Heart right ventricle (tissue), 16 donors: Measurements from ENCODE around the gene NKD1. TPM values are rescaled to one million over a fixed set of nuclear protein-coding genes. Genes with fewer than 3 reads are reported as not detected.

Source experiments
- ATAC-seq, 8 donors: fragments of 200-7000 bp; cut with Tn5 transposase; one replicate each; pipeline ENCODE4 v1.9.1; 2020; ENCODE audit warnings: mild to moderate bottlenecking in 8 of 8, moderate library complexity in 8 of 8, moderate number of reproducible peaks in 1 of 8
- DNase-seq, 2 donors: peaks; one replicate each; pipeline ENCODE4 v3.0.0-alpha.2; 2020
- H3K27ac ChIP-seq, 10 donors: fragments of 200-600 bp; sonication (generic) in 2 of 10; one replicate each; pipeline versions ENCODE4 v1.5.0 to v1.8.0; 2020 to 2022; ENCODE audit warnings: mild to moderate bottlenecking in 3 of 10
- H3K27me3 ChIP-seq, 7 donors: fragments of 200-600 bp; one replicate each; pipeline ENCODE4 v1.8.0; 2021 to 2022; ENCODE audit warnings: mild to moderate bottlenecking in 2 of 7
- H3K36me3 ChIP-seq, 9 donors: fragments of 200-600 bp; sonication (generic) in 1 of 9; one replicate each; pipeline versions ENCODE4 v1.5.0 to v1.8.0; 2020 to 2022; ENCODE audit warnings: mild to moderate bottlenecking in 2 of 9
- H3K4me1 ChIP-seq, 9 donors: fragments of 200-600 bp; sonication (generic) in 1 of 9; one replicate each; pipeline versions ENCODE4 v1.5.0 to v1.8.0; 2020 to 2022; ENCODE audit warnings: mild to moderate bottlenecking in 4 of 9
- H3K4me3 ChIP-seq, 10 donors: fragments of 200-600 bp; sonication (generic) in 2 of 10; one replicate each; pipeline versions ENCODE4 v1.5.0 to v1.8.0; 2020 to 2022; ENCODE audit warnings: mild to moderate bottlenecking in 7 of 10, moderate library complexity in 2 of 10
- H3K9me3 ChIP-seq, 11 donors: fragments of 200-600 bp in 10 of 11; sonication (generic) in 2 of 11; one replicate each; pipeline versions ENCODE4 v1.5.0 to v1.8.0; 2013 to 2022; ENCODE audit warnings: mild to moderate bottlenecking in 2 of 11, control low read depth in 1 of 11, moderate library complexity in 1 of 11
- WGBS, 2 donors: extraction: QIAGEN DNeasy Blood & Tissue Kit; methylation state at CpG; one replicate each; pipeline ENCODE4 v1.1.7; 2013; ENCODE audit warnings: inconsistent platforms in 1 of 2; 5-methylcytosine and 5-hydroxymethylcytosine counted together
- intact Hi-C, 10 donors: fragments of 100-400 bp; cut with DNase I; formaldehyde crosslinking; loops; one replicate each; pipeline versions ENCODE4 v1.11.1 to v1.14.2; 2022
- polyA plus RNA-seq, 2 donors: library from polyadenylated mRNA; stranded (reverse); fragments of 200-250 nt; gene quantifications; one replicate each; pipeline ENCODE4 v1.2.3, GENCODE V29; 2013
- total RNA-seq, 10 donors: library from RNA; stranded (reverse); fragmentation: NEBNext Ultra II Directional in 3 of 10; extraction: Animal tissue kit (Norgen Biotek cat#: 25700) in 3 of 10; gene quantifications; one replicate each; pipeline versions ENCODE4 v1.2.1 to v1.2.4, GENCODE V29; 2021 to 2023
- TF ChIP-seq, protein P1 (sequence below), 9 donors: fragments of 200-600 bp; sonication (generic) in 2 of 9; IDR thresholded peaks; one replicate each; pipeline versions ENCODE4 v1.5.0 to v1.8.0; 2021 to 2022; ENCODE audit warnings: antibody characterized with exemption in 9 of 9, mild to moderate bottlenecking in 5 of 9, moderate library complexity in 1 of 9
- donor health status: Arrhythmogenic right ventricular cardiomyopathy.
- donor health status: ischemic (EF 13 %, LVEDD 7.1; RV severe dilation, severe dysfunction).
- donor health status: healthy with polysubstance abuse.
- donor health status: DM: no; HTN: yes; CAD: no.
- donor health status: DM: no; HTN: no; CAD: no.
- donor health status: ischemic (EF 25% LVEDD 6.9; RV normal size, moderate dysfunction).
- donor health status: ischemic (EF 25% LVEDD 5.7; RV mildly dilated, moderate dysfunction).
- donor health status: healthy.
- donor health status: DM: yes; HTN: yes; CAD: no.
- donor health status: Ischemic cardiomyopathy.
- donor health status: ischemic (EF 35%, LVEDD 5.7; RV mildly dilated, moderate dysfunction).
- donor health status: nonischemic (EF 11% LVEDD 7.7; RV severe dilation, severe dysfunction).
- donor health status: DM: yes; HTN: yes; CAD: no.
- donor health status: PGD.
- donor health status: ischemic (EF 29% LVEDD 5.4; RV normal size, mild dysfunction).
- donor health status: nonischemic (EF 23%, LVEDD 6.1; RV moderate dilation, normal function).

The NKD1 gene
- total and polyA plus RNA-seq, 12 donors: 0.22 to 1.1 (median 0.42) TPM

DNA sequence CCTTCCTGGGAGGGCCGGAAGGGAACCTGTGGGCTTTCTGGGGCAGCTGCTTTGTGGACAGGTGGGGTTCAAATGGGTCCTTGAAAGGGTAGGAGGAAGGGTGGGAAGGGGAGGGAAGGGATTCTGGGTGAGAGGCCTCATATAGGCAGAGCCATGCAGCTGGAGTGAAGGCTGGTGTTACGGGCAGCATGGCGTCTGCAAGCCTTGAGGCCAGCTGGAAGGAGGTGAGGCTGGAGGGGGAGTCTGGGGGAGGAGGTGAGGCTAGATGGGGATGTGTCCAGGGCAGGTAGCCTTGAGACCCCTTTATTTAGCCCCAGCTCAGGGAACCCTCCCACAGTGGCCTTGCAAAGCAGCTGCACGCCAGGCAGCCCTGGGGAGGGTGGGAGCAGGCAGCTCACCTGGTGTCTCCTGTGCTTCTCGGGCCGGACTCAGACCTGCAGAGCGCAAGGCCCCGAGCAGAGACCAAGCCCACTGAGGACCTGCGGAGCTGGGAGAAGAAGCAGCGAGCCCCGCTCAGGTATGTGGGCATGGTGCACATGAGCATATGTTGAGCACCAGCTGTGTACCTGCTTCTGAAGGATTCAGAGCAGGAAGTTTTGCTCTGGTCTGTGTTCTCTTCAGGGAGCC is 82.3 kb downstream of the NKD1 start:
- WGBS, 2 donors: 92 to 94% methylated on average over 11 of the region's 11 CpGs
- Histone ChIP-seq H3K4me1 (peaks cover 0 to 13% (median 10%) of the 10 kb centered on the region in 9 donors), H3K36me3 (no peaks in the 10 kb centered on the region), H3K4me3 (no peak overlapping the region), H3K9me3 (no peaks in the 10 kb centered on the region), H3K27ac (no peak overlapping the region), H3K27me3 (no peaks in the 10 kb centered on the region)
- intact Hi-C loops: no loop called here
- ATAC-seq (no peak), DNase-seq (no peak)
- TF ChIP-seq, protein P1, sequence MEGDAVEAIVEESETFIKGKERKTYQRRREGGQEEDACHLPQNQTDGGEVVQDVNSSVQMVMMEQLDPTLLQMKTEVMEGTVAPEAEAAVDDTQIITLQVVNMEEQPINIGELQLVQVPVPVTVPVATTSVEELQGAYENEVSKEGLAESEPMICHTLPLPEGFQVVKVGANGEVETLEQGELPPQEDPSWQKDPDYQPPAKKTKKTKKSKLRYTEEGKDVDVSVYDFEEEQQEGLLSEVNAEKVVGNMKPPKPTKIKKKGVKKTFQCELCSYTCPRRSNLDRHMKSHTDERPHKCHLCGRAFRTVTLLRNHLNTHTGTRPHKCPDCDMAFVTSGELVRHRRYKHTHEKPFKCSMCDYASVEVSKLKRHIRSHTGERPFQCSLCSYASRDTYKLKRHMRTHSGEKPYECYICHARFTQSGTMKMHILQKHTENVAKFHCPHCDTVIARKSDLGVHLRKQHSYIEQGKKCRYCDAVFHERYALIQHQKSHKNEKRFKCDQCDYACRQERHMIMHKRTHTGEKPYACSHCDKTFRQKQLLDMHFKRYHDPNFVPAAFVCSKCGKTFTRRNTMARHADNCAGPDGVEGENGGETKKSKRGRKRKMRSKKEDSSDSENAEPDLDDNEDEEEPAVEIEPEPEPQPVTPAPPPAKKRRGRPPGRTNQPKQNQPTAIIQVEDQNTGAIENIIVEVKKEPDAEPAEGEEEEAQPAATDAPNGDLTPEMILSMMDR (IDR thresholded peaks at IDR 0.05): no peak

- TF ChIP-seq, protein P1 (IDR thresholded peaks at IDR 0.05): no peak
Measured at GRCh38 chr16:50631249-50631984, 83.2 kb downstream of the NKD1 start.

DNA sequence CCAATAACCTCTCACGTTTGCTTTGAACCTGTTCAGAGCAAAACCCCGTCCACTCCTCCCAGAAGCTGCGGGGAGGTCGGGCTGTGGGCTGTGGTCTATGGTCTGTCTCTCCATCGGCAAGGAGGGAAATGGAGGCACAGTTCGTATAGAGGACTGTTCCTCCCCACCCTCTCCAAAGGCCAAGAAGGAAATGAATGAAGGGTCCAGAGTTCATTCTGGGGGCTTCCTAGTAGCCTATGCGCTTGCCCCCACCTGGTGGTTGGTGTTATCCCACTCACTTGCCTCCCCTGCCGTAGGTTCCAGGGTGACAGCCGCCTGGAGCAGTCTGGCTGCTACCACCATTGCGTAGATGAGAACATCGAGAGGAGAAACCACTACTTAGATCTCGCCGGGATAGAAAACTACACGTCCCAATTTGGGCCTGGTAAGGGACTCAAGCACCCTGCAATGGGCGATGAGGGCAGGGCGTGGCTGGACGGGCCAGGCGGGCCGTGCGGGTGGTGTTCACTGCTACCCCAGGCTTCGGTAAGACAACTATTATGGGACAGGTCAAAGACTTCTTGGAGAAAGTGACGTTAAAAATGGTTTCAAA is 83.9 kb downstream of the NKD1 start:
- ATAC-seq: no peak
- intact Hi-C loops: no loop called here
- WGBS, 2 donors: 92 to 95% methylated on average over 22 of the region's 22 CpGs
- no peak overlapping the region for H3K4me3 ChIP-seq
- no peaks in the 10 kb centered on the region for H3K36me3 ChIP-seq
- TF ChIP-seq, protein P1 (IDR thresholded peaks at IDR 0.05): no peak
- no peaks in the 10 kb centered on the region for H3K9me3 ChIP-seq
- no peaks in the 10 kb centered on the region for H3K27me3 ChIP-seq
- peaks cover 0 to 8% (median 6%) of the 10 kb centered on the region in 9 donors for H3K4me1 ChIP-seq
- DNase-seq: no peak
- no peak overlapping the region for H3K27ac ChIP-seq

More at GRCh38 chr16:50631249-50631984, 83.2 kb downstream of the NKD1 start:
- no peaks in the 10 kb centered on the region for H3K27me3 ChIP-seq
- intact Hi-C loops: no loop called here
- no peaks in the 10 kb centered on the region for H3K36me3 ChIP-seq
- 75 to 82% methylated on average over 8 of the region's 8 CpGs for WGBS, 2 donors
- no peak overlapping the region for H3K27ac ChIP-seq
- no peak overlapping the region for H3K4me3 ChIP-seq
- no peak for DNase-seq
- ATAC-seq: no peak
- peaks cover 0 to 13% (median 10%) of the 10 kb centered on the region in 9 donors for H3K4me1 ChIP-seq
- no peaks in the 10 kb centered on the region for H3K9me3 ChIP-seq

DNA sequence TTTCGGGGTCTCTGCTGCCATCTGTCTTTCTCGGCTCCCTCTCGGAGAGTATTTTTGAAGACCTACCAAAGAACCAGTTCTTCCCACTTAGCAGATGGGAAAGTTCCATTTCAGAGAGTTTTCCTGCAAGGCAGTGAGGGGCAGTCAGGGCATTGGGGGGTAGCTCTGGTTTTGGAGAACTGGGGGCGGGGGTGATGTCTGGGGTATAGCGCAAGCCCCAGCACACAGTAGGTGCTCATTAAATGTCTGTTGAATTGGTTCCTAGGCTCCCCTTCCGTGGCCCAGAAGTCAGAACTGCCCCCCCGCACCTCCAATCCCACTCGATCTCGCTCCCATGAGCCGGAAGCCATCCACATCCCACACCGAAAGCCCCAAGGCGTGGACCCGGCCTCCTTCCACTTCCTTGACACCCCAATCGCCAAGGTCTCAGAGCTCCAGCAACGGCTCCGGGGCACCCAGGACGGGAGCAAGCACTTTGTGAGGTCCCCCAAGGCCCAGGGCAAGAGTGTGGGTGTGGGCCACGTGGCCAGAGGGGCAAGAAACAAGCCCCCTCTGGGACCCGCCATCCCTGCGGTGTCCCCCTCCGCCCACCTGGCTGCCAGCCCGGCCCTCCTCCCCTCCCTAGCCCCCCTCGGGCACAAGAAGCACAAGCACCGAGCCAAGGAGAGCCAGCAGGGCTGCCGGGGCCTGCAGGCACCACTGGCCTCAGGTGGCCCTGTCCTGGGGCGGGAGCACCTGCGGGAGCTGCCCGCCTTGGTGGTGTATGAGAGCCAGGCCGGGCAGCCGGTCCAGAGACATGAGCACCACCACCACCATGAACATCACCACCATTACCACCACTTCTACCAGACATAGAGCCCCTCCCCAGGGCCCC is 85.0 kb downstream of the NKD1 start:
- DNase-seq: no peak
- ATAC-seq: no peak
- H3K27me3 ChIP-seq: no peaks in the 10 kb centered on the region
- H3K9me3 ChIP-seq: no peaks in the 10 kb centered on the region
- 93 to 94% methylated on average over 24 to 30 of the region's 30 CpGs for WGBS, 2 donors
- TF ChIP-seq, protein P1 (IDR thresholded peaks at IDR 0.05): no peak
- intact Hi-C loops: no loop called here
- no peak overlapping the region for H3K4me3 ChIP-seq
- H3K36me3 ChIP-seq: no peaks in the 10 kb centered on the region
- no peak overlapping the region for H3K27ac ChIP-seq
- H3K4me1 ChIP-seq: no peaks in the 10 kb centered on the region
